ENCODE measurements around the gene LARP1B. TPM values are rescaled to one million over a fixed set of nuclear protein-coding genes. Genes with fewer than 3 reads are reported as not detected.
A peak's percentile ranks its signal among the peaks of the same experiment; 100 is the strongest.
"Not testable (repeated sequence)": the region's sequence is repeated elsewhere in the genome, so short reads cannot be mapped to it uniquely, and the experiment has no call there.

Gene LARP1B
- total RNA-seq, 1 donor from 2014 or later = 24.2 TPM

DNA sequence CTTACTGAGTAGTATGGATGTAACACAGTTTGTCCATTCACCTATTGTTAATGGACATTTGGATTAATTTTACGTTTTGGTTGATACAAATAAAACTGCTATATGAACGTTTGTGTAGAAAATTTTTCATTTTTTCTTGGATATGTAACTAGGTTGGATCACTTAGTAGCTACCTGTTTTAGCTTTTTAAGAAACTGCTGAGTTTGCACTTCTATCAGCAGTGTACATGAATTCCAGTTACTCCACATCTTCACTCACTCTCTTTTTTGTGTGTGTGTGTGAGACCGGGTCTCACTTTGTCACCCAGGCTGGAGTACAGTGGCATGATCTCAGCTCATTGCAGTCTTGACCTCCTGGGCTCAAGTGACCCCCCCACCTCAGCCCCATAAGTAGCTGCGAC, 15.4 kb downstream of the LARP1B start:
- Histone ChIP-seq H3K4me3 (ENCODE audit: low read depth, low read length) (no peak overlapping the region), H3K36me3 (ENCODE audit: control insufficient read depth, insufficient read depth, low read length) (no peaks in the 10 kb centered on the region), H3K27me3 (ENCODE audit: control insufficient read depth, insufficient read depth, low read length) (no peaks in the 10 kb centered on the region)
- DNase-seq (ENCODE audit: low read depth) = no peak
- TF ChIP-seq, protein P1, sequence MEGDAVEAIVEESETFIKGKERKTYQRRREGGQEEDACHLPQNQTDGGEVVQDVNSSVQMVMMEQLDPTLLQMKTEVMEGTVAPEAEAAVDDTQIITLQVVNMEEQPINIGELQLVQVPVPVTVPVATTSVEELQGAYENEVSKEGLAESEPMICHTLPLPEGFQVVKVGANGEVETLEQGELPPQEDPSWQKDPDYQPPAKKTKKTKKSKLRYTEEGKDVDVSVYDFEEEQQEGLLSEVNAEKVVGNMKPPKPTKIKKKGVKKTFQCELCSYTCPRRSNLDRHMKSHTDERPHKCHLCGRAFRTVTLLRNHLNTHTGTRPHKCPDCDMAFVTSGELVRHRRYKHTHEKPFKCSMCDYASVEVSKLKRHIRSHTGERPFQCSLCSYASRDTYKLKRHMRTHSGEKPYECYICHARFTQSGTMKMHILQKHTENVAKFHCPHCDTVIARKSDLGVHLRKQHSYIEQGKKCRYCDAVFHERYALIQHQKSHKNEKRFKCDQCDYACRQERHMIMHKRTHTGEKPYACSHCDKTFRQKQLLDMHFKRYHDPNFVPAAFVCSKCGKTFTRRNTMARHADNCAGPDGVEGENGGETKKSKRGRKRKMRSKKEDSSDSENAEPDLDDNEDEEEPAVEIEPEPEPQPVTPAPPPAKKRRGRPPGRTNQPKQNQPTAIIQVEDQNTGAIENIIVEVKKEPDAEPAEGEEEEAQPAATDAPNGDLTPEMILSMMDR (IDR thresholded peaks at IDR 0.05; ENCODE audit: insufficient read depth, low read length, poor library complexity, severe bottlenecking) = no peak

DNA sequence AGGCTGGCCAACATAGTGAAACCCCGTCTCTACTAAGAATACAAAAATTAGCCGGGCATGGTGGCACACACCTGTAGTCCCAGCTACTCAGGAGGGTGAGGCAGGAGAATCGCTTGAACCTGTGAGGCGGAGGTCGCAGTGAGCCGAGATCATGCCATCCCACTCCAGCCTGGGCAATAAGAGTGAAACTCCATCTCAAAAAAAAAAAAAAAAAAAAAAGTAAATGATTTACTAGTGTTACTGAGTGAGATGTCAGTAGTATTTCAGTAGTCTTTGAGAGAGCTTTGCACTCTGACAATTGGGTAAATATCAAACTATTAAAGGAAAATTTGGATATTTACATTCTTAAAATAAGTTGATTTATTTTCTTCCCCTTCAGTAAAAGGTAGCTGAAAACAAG, 34.2 kb downstream of the LARP1B start:
- H3K27me3 ChIP-seq (ENCODE audit: control insufficient read depth, insufficient read depth, low read length); H3K36me3 ChIP-seq (ENCODE audit: control insufficient read depth, insufficient read depth, low read length); DNase-seq (ENCODE audit: low read depth); H3K4me3 ChIP-seq (ENCODE audit: low read depth, low read length): not testable (repeated sequence)

DNA sequence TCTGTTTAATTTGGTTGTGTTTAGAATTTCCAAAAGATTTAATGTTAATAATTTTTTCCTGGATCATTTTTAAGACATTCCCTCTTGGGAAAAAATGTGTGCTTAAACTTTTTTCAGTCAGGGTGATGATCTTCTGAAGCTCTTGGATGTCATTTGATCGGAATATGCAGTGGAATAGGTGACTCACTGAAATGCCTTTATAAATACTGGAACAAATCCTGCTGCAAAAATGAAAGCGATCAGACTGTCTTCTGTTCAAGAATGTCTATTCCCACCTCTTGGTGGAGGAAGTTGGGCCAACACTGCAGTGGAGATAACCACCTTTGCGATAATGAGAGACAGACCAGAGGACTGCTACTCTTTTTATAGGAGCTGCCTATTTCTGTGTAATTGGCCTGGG, 46.7 kb downstream of the LARP1B start:
- H3K27me3 ChIP-seq (ENCODE audit: control insufficient read depth, insufficient read depth, low read length) = no peaks in the 10 kb centered on the region
- TF ChIP-seq, protein P1 (IDR thresholded peaks at IDR 0.05; ENCODE audit: insufficient read depth, low read length, poor library complexity, severe bottlenecking) = no peak
- no peaks in the 10 kb centered on the region for H3K36me3 ChIP-seq (ENCODE audit: control insufficient read depth, insufficient read depth, low read length)
- DNase-seq (ENCODE audit: low read depth) = no peak
- H3K4me3 ChIP-seq (ENCODE audit: low read depth, low read length) = no peak overlapping the region

DNA sequence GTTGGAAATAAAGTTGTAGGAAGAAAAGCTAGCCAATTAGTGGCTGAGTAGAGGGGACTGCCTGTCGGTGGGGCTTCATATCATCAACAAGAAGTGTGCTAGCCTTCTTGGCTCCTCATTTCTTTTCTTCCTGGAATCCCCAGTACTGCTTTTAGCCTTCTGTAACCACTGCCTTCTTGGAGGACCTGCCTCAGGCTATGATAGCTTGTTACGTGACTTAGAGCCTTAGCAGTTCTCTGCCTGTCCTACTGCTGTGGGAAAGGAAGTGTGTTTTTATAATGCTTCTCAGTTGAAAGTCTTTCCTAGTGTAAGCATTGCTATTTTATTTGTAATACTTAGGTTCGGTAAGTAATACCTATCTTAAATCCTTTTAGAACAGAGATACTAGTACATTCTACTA, 61.9 kb downstream of the LARP1B start:
- Histone ChIP-seq H3K27me3 (ENCODE audit: control insufficient read depth, insufficient read depth, low read length) (no peaks in the 10 kb centered on the region), H3K4me3 (ENCODE audit: low read depth, low read length) (no peak overlapping the region), H3K36me3 (ENCODE audit: control insufficient read depth, insufficient read depth, low read length) (no peaks in the 10 kb centered on the region)
- TF ChIP-seq, protein P1 (IDR thresholded peaks at IDR 0.05; ENCODE audit: insufficient read depth, low read length, poor library complexity, severe bottlenecking) = no peak
- no peak for DNase-seq (ENCODE audit: low read depth)

DNA sequence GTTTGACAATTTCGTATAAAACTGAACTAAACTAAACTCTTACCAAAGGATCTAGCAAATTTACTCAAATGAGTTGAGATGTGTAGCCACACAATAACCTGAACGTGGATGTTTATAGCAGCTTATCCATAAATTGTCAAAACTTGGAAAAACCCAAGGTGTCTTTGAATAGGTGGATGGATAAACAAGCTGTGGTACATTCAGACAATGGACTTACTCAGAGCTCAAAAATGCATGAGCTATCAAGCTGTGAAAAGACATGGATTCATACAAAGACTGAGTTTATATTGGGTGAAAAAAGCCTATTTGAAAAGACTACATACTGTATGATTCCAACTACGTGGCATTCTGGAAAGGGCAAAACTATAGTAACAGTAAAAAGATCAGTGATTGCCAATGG, 69.5 kb downstream of the LARP1B start:
- Histone ChIP-seq H3K4me3 (ENCODE audit: low read depth, low read length) (no peak overlapping the region), H3K36me3 (ENCODE audit: control insufficient read depth, insufficient read depth, low read length) (no peaks in the 10 kb centered on the region), H3K27me3 (ENCODE audit: control insufficient read depth, insufficient read depth, low read length) (no peaks in the 10 kb centered on the region)
- TF ChIP-seq, protein P1 (IDR thresholded peaks at IDR 0.05; ENCODE audit: insufficient read depth, low read length, poor library complexity, severe bottlenecking) = no peak
- DNase-seq (ENCODE audit: low read depth) = peak; percentile 19

DNA sequence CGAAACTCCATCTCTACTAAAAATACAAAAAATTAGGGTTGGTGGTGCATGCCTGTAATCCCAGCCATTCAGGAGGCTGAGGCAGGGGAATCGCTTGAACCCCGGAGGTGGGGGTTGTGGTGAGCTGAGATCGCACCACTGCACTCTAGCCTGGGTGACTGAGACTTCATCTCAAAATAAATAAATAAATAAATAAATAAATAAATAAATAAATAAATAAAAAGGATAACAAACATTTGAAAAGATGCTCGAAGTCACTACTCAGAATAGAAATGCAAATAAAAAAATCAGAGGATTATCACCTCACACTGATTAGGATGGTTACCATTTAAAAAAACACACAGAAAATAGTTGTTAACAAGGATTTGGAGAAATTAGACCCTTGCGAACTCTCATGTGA, 73.8 kb downstream of the LARP1B start:
- TF ChIP-seq, protein P1 (IDR thresholded peaks at IDR 0.05; ENCODE audit: insufficient read depth, low read length, poor library complexity, severe bottlenecking) = no peak

More for the DNA sequence above, 73.8 kb downstream of the LARP1B start:
- Histone ChIP-seq H3K4me3 (ENCODE audit: low read depth, low read length) (no peak overlapping the region), H3K27me3 (ENCODE audit: control insufficient read depth, insufficient read depth, low read length) (no peaks in the 10 kb centered on the region), H3K36me3 (ENCODE audit: control insufficient read depth, insufficient read depth, low read length) (no peaks in the 10 kb centered on the region)
- DNase-seq (ENCODE audit: low read depth) = no peak
